Adrenal gland (tissue), 5 donors: ENCODE measurements around the gene GALNT9.

ENCODE experiments used
- CTCF ChIP-seq, 6 experiments: fragments of 450-650 bp in 4 of 6; fragments of 200-600 bp in 2 of 6; sonication (generic) in 1 of 6; IDR thresholded peaks; 1 replicate in 5 of 6; 2 replicates in 1 of 6; pipeline versions ENCODE4 v1.5.1 to v1.8.0; 2016 to 2021; ENCODE audit warnings: antibody characterized with exemption in 6 of 6, mild to moderate bottlenecking in 2 of 6, moderate library complexity in 1 of 6
- POLR2A ChIP-seq, 2 donors: fragments of 450-650 bp; IDR thresholded peaks; one replicate each; pipeline ENCODE4 v1.6.1; 2017; ENCODE audit warnings: antibody characterized with exemption in 2 of 2, mild to moderate bottlenecking in 2 of 2, moderate library complexity in 1 of 2
- donor health status: DM: no; HTN: no; CAD: no.

DNA sequence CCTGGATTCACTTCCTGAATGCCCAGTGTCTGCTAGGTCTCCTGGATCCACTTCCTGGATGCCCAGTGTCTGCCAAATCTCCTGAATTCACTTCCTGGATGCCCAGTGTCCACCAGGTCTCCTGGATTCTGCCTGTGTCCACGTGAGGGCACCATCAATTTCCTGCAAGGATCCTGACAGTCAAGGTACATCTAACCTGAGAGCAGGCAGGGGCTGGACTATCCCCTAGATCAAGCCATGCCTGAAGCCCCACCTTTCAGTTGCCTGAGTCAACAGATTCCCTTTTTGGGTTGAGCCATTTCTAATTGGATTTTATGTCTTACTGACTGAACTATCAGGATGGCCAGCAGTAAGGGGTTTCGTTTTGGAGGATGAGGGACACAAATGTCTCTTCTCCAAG lies 49.5 kb downstream of the GALNT9 start:
- TF ChIP-seq CTCF (IDR thresholded peaks at IDR 0.05) (no peak), POLR2A (IDR thresholded peaks at IDR 0.05) (no peak)
